Fibroblast of villous mesenchyme (primary cell): ENCODE results near the gene CD93. TPM values are rescaled to one million over a fixed set of nuclear protein-coding genes. Genes with fewer than 3 reads are reported as not detected.

Experiments used
- DNase-seq: peaks from one replicate; pipeline ENCODE4 v3.0.0-alpha.2; 2010; ENCODE audit warnings: low read depth
- H3K4me3 ChIP-seq: 2 replicates; pipeline ENCODE4 v1.5.1; 2011; ENCODE audit warnings: low read depth, mild to moderate bottlenecking, low read length
- total RNA-seq: library from RNA; depleted of rRNA; stranded (reverse); fragments of >200 nt; gene quantifications from 2 replicates; pipeline ENCODE4 v1.2.3, GENCODE V29; 2012
- TF ChIP-seq, protein P1 (sequence below): IDR thresholded peaks from 2 replicates; pipeline ENCODE4 v1.5.1; 2012; ENCODE audit warnings: low read depth, mild to moderate bottlenecking, low read length; ENCODE audit not compliant: insufficient read depth

CD93 gene
- total RNA-seq, 1 donor: under 0.01 TPM

DNA sequence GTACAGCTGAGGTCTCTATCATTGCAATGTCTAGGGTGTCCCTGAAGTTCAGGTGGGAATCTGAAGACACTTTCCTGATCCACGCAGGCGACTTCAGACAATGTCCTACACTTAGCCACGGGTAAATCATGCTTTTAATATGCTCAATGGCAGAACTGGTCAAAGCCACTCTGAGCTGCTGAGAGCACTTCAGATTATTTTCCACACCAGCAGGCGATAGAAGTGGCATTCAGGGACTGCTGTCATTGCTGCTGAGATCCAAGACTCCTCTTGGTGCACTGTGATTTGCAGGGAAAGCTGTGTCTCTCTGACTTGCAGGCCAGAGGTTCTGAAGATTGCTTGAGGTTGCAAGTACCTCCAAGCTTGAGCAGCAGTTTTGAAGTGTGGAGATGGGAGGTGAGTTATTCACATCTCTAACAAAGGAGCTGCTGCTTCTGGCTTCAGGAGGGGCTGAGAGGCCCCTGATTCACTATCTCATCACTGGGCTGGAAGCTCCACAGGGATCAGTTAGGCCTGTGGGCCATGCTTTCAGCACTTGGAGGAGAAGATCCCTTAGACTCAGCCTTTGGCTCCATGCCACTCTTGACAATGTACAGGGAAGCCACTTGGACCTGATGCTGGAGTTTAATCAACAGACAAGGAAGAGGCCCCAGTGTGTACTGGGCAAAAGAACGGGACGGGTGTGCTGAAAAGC is 53.9 kb downstream of the CD93 start:
- DNase-seq: no peak
- no peak overlapping the region for H3K4me3 ChIP-seq
- TF ChIP-seq, protein P1, sequence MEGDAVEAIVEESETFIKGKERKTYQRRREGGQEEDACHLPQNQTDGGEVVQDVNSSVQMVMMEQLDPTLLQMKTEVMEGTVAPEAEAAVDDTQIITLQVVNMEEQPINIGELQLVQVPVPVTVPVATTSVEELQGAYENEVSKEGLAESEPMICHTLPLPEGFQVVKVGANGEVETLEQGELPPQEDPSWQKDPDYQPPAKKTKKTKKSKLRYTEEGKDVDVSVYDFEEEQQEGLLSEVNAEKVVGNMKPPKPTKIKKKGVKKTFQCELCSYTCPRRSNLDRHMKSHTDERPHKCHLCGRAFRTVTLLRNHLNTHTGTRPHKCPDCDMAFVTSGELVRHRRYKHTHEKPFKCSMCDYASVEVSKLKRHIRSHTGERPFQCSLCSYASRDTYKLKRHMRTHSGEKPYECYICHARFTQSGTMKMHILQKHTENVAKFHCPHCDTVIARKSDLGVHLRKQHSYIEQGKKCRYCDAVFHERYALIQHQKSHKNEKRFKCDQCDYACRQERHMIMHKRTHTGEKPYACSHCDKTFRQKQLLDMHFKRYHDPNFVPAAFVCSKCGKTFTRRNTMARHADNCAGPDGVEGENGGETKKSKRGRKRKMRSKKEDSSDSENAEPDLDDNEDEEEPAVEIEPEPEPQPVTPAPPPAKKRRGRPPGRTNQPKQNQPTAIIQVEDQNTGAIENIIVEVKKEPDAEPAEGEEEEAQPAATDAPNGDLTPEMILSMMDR: no peak

DNA sequence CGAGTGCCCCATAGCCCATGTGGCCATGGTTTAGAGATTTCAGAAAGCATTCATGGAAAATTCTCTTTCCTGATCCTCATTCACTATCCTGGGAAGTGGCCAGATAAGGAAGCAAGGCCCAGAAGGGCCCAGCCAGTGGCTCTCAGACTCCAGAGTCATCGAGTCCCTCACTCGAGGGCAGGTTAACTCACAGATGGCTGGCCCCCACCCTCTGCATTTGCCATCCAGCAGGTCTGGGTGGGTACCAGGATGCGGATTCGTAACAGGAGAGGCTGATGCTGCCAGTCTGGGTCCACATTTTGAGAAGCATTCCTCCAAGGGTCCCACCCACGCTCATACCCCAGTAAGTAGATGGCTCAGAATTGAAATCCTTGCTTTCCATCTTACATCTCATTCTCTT is 54.8 kb downstream of the CD93 start:
- TF ChIP-seq, protein P1: no peak
- H3K4me3 ChIP-seq: no peak overlapping the region
- no peak for DNase-seq

Other genes with a start within 250 kb of the CD93 start
- gene SSTR4, start 51.0 kb downstream of the CD93 start, total RNA-seq: not detected in 2 replicates
- gene THBD, start 36.7 kb downstream of the CD93 start, total RNA-seq: under 0.01 and 0.32 TPM in 2 replicates